GM23338 (cell line): Measurements from ENCODE around the gene SYNE1. TPM values are rescaled to one million over a fixed set of nuclear protein-coding genes. Genes with fewer than 3 reads are reported as not detected.

Experiments
- ATAC-seq: fragments of 200-7000 bp; cut with Tn5 transposase; 3 replicates; pipeline ENCODE4 v1.9.1; 2020
- DNase-seq: peaks from one replicate; pipeline ENCODE4 v3.0.0-alpha.2; 2015; ENCODE audit warnings: low spot score
- H2AFZ ChIP-seq: fragments of 200-600 bp; sonication (generic); 2 replicates; pipeline ENCODE4 v1.8.0; 2016; ENCODE audit warnings: antibody characterized with exemption, mild to moderate bottlenecking, moderate library complexity
- H3F3A ChIP-seq: fragments of 200-600 bp; sonication (generic); replicated peaks from 2 replicates; pipeline ENCODE4 v1.8.0; 2017; ENCODE audit warnings: antibody characterized with exemption, mixed run types, low read depth
- H3K27ac ChIP-seq: fragments of 200-600 bp; sonication (generic); 2 replicates; pipeline ENCODE4 v1.6.1; 2016; ENCODE audit warnings: low read depth
- H3K27me3 ChIP-seq: fragments of 200-600 bp; sonication (generic); 2 replicates; pipeline ENCODE4 v1.8.0; 2016; ENCODE audit warnings: mild to moderate bottlenecking, mixed run types, moderate library complexity; ENCODE audit not compliant: insufficient read depth
- H3K36me3 ChIP-seq: fragments of 200-600 bp; sonication (generic); 2 replicates; pipeline ENCODE4 v1.8.0; 2016; ENCODE audit warnings: mild to moderate bottlenecking; ENCODE audit not compliant: insufficient read depth
- H3K4me1 ChIP-seq: fragments of 200-600 bp; sonication (generic); 2 replicates; pipeline ENCODE4 v1.8.0; 2016; ENCODE audit warnings: mild to moderate bottlenecking, moderate library complexity; ENCODE audit not compliant: insufficient read depth
- H3K4me2 ChIP-seq: fragments of 200-600 bp; sonication (generic); 2 replicates; pipeline ENCODE4 v1.7.1; 2017; ENCODE audit warnings: mixed run types
- H3K4me3 ChIP-seq: fragments of 200-600 bp; sonication (generic); 2 replicates; pipeline ENCODE4 v1.6.1; 2016; ENCODE audit warnings: mixed run types
- H3K79me2 ChIP-seq: fragments of 200-600 bp; sonication (generic); replicated peaks from 2 replicates; pipeline ENCODE4 v1.8.0; 2017; ENCODE audit warnings: mild to moderate bottlenecking; ENCODE audit not compliant: insufficient read depth
- H3K9me2 ChIP-seq: fragments of 200-600 bp; sonication (generic); 2 replicates; pipeline ENCODE4 v1.8.0; 2017; ENCODE audit not compliant: insufficient read depth
- H4K20me1 ChIP-seq: fragments of 200-600 bp; sonication (generic); replicated peaks from 2 replicates; pipeline ENCODE4 v1.8.0; 2017; ENCODE audit warnings: mild to moderate bottlenecking; ENCODE audit not compliant: insufficient read depth
- H3K27ac Mint-ChIP-seq: 2 replicates; pipeline ENCODE4 v1.8.0; 2020; ENCODE audit warnings: inconsistent platforms, mild to moderate bottlenecking, moderate library complexity, mixed read lengths
- H3K27me3 Mint-ChIP-seq: 3 replicates; pipeline ENCODE4 v1.8.0; 2022; ENCODE audit warnings: low read depth, mild to moderate bottlenecking, moderate library complexity, mixed read lengths, inconsistent platforms; ENCODE audit not compliant: insufficient read depth, poor library complexity
- H3K36me3 Mint-ChIP-seq: 3 replicates; pipeline ENCODE4 v1.8.0; 2021; ENCODE audit warnings: low read depth, mild to moderate bottlenecking, inconsistent platforms, moderate library complexity, mixed read lengths
- H3K4me1 Mint-ChIP-seq: 3 replicates; pipeline ENCODE4 v1.8.0; 2020; ENCODE audit warnings: mild to moderate bottlenecking, inconsistent platforms, mixed read lengths
- H3K4me3 Mint-ChIP-seq: 3 replicates; pipeline ENCODE4 v1.8.0; 2021; ENCODE audit warnings: moderate library complexity, mild to moderate bottlenecking, inconsistent platforms, mixed read lengths
- H3K9me3 Mint-ChIP-seq: 3 replicates; pipeline ENCODE4 v1.8.0; 2020; ENCODE audit warnings: moderate library complexity, mild to moderate bottlenecking, inconsistent platforms, mixed read lengths
- CREB1 ChIP-seq: fragments of 250-450 bp; sonication (Bioruptor Pico); IDR thresholded peaks from 2 replicates; pipeline ENCODE4 v1.5.0; 2020; ENCODE audit warnings: low read depth, mild to moderate bottlenecking, moderate library complexity
- ETS1 ChIP-seq: IDR thresholded peaks from 2 replicates; pipeline ENCODE4 v1.6.1; 2016; ENCODE audit warnings: antibody characterized with exemption
- EZH2 ChIP-seq: fragments of 200-600 bp; sonication (generic); IDR thresholded peaks from one replicate; pipeline ENCODE4 v1.8.0; 2017; ENCODE audit warnings: antibody characterized with exemption, mild to moderate bottlenecking, low read depth; ENCODE audit not compliant: unreplicated experiment
- EZH2phosphoT487 ChIP-seq: fragments of 200-600 bp; sonication (generic); IDR thresholded peaks from one replicate; pipeline ENCODE4 v1.8.1; 2018; ENCODE audit warnings: antibody characterized with exemption; ENCODE audit not compliant: unreplicated experiment
- JUNB ChIP-seq: IDR thresholded peaks from one replicate; pipeline ENCODE4 v1.6.1; 2016; ENCODE audit warnings: antibody characterized with exemption; ENCODE audit not compliant: unreplicated experiment
- NANOG ChIP-seq: IDR thresholded peaks from 2 replicates; pipeline ENCODE4 v1.6.1; 2016; ENCODE audit warnings: antibody characterized with exemption, borderline replicate concordance
- POLR2AphosphoS5 ChIP-seq: IDR thresholded peaks from 2 replicates; pipeline ENCODE4 v1.6.1; 2016; ENCODE audit warnings: antibody characterized with exemption, low read depth
- STAT1 ChIP-seq: IDR thresholded peaks from one replicate; pipeline ENCODE4 v1.6.1; 2016; ENCODE audit warnings: antibody characterized with exemption; ENCODE audit not compliant: unreplicated experiment
- ZNF114 ChIP-seq: fragments of 250-450 bp; sonication (Bioruptor Pico); IDR thresholded peaks from 2 replicates; pipeline ENCODE4 v1.5.0; 2020; ENCODE audit warnings: mild to moderate bottlenecking, moderate library complexity
- ZNF331 ChIP-seq: fragments of 250-450 bp; sonication (Bioruptor Pico); IDR thresholded peaks from 2 replicates; pipeline ENCODE4 v1.5.0; 2020; ENCODE audit warnings: low read depth, mild to moderate bottlenecking, moderate library complexity
- ZNF462 ChIP-seq: fragments of 250-450 bp; sonication (Bioruptor Pico); IDR thresholded peaks from 2 replicates; pipeline ENCODE4 v1.5.0; 2020; ENCODE audit warnings: mild to moderate bottlenecking, moderate library complexity
- polyA plus RNA-seq: library from polyadenylated mRNA; unstranded; fragments of >200 nt; fragmentation: Nextera tagmentation; extraction: Ambion mirVana; gene quantifications from 2 replicates; pipeline ENCODE4 v1.2.1, GENCODE V29; 2016
- total RNA-seq: library from RNA; depleted of rRNA; stranded (reverse); fragments of >200 nt; shearing (Covaris generic); gene quantifications from 2 replicates; pipeline ENCODE4 v1.2.3, GENCODE V29; 2014
- TF ChIP-seq, protein P1 (sequence below): IDR thresholded peaks from one replicate; pipeline ENCODE4 v1.6.1; 2018; ENCODE audit warnings: antibody characterized with exemption; ENCODE audit not compliant: unreplicated experiment
- TF ChIP-seq, protein P2 (sequence below), 2 experiments: fragments of 200-600 bp in 1 of 2; sonication (generic) in 1 of 2; conservative IDR thresholded peaks; 2 replicates each; pipeline versions ENCODE4 v1.5.1 to v1.6.1; 2016 to 2017; ENCODE audit warnings: antibody characterized with exemption in 2 of 2, low read depth in 2 of 2, mild to moderate bottlenecking in 2 of 2, moderate library complexity in 1 of 2

SYNE1 gene
- total and polyA plus RNA-seq, 2 experiments from 2014 or later: 3.9 to 13.6 TPM

DNA sequence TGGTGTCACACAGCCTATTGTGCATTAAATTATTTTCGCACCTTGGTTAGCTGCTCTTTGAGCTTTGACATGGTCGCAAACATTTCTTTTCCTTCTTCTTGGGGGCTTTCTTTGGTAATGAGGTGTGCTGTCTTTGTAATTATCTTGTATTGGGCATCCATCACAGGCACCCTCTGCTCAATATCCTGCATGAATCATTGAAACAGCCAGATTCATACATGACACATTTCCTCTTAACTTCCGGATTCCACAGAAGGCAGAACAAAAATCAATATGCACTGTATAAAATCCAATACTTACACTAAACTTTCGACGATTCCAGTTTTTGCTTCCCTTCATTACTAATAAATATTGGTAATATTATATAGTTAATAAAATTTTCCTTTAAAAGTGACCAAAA lies 175.6 kb downstream of the SYNE1 start:
- Histone ChIP-seq H3K79me2 (no peaks in the 10 kb centered on the region), H3F3A (no peaks in the 10 kb centered on the region), H3K4me2 (no peak overlapping the region), H3K4me1 (no peaks in the 10 kb centered on the region), H4K20me1 (no peaks in the 10 kb centered on the region), H3K36me3 (no peaks in the 10 kb centered on the region), H3K27me3 (no peaks in the 10 kb centered on the region), H3K27ac (no peak overlapping the region), H3K4me3 (no peak overlapping the region), H3K9me2 (no peaks in the 10 kb centered on the region), H2AFZ (no peak overlapping the region)
- Mint-ChIP-seq H3K4me3 (no peak overlapping the region), H3K27me3 (no peaks in the 10 kb centered on the region), H3K4me1 (peaks cover 3% of the 10 kb centered on the region; the same call in 2 of the 3 replicates), H3K9me3 (no peaks in the 10 kb centered on the region), H3K27ac (no peak overlapping the region), H3K36me3 (no peaks in the 10 kb centered on the region)
- DNase-seq: no peak
- TF ChIP-seq ZNF114 (CRISPR knock-in tag) (no peak), ZNF462 (no peak), ZNF331 (CRISPR knock-in tag) (no peak), NANOG (no peak), EZH2phosphoT487 (no peak), JUNB (no peak), CREB1 (CRISPR knock-in tag) (no peak), STAT1 (no peak), ETS1 (no peak), POLR2AphosphoS5 (no peak), EZH2 (no peak)
- TF ChIP-seq, protein P1, sequence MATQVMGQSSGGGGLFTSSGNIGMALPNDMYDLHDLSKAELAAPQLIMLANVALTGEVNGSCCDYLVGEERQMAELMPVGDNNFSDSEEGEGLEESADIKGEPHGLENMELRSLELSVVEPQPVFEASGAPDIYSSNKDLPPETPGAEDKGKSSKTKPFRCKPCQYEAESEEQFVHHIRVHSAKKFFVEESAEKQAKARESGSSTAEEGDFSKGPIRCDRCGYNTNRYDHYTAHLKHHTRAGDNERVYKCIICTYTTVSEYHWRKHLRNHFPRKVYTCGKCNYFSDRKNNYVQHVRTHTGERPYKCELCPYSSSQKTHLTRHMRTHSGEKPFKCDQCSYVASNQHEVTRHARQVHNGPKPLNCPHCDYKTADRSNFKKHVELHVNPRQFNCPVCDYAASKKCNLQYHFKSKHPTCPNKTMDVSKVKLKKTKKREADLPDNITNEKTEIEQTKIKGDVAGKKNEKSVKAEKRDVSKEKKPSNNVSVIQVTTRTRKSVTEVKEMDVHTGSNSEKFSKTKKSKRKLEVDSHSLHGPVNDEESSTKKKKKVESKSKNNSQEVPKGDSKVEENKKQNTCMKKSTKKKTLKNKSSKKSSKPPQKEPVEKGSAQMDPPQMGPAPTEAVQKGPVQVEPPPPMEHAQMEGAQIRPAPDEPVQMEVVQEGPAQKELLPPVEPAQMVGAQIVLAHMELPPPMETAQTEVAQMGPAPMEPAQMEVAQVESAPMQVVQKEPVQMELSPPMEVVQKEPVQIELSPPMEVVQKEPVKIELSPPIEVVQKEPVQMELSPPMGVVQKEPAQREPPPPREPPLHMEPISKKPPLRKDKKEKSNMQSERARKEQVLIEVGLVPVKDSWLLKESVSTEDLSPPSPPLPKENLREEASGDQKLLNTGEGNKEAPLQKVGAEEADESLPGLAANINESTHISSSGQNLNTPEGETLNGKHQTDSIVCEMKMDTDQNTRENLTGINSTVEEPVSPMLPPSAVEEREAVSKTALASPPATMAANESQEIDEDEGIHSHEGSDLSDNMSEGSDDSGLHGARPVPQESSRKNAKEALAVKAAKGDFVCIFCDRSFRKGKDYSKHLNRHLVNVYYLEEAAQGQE: no peak
- TF ChIP-seq, protein P2, sequence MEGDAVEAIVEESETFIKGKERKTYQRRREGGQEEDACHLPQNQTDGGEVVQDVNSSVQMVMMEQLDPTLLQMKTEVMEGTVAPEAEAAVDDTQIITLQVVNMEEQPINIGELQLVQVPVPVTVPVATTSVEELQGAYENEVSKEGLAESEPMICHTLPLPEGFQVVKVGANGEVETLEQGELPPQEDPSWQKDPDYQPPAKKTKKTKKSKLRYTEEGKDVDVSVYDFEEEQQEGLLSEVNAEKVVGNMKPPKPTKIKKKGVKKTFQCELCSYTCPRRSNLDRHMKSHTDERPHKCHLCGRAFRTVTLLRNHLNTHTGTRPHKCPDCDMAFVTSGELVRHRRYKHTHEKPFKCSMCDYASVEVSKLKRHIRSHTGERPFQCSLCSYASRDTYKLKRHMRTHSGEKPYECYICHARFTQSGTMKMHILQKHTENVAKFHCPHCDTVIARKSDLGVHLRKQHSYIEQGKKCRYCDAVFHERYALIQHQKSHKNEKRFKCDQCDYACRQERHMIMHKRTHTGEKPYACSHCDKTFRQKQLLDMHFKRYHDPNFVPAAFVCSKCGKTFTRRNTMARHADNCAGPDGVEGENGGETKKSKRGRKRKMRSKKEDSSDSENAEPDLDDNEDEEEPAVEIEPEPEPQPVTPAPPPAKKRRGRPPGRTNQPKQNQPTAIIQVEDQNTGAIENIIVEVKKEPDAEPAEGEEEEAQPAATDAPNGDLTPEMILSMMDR (conservative IDR thresholded peaks at IDR 0.05; ENCODE audit: low read depth in 2 of 2): no peak
- ATAC-seq: no peak
